ENCODE measurements around the gene DNAJC17.

The DNAJC17 gene

GRCh38 chr15:40845511-40846284, 38.4 kb upstream of the DNAJC17 start:
- H3K36me3 ChIP-seq (ENCODE audit: control insufficient read depth in 5 of 5, insufficient read depth in 5 of 5, low read length in 5 of 5) = no peaks in the 10 kb centered on the region
- H3K27me3 ChIP-seq (ENCODE audit: control insufficient read depth in 5 of 5, insufficient read depth in 4 of 5, low read length in 5 of 5) = peaks cover 0 to 20% (median 15%) of the 10 kb centered on the region in 5 donors
- no peaks in the 10 kb centered on the region for H3K9me3 ChIP-seq (ENCODE audit: control insufficient read depth in 5 of 5, low read length in 5 of 5)
- peaks cover 1 to 35% (median 20%) of the 10 kb centered on the region in 5 donors for H3K4me1 ChIP-seq (ENCODE audit: control insufficient read depth in 5 of 5, insufficient read depth in 5 of 5, low read length in 5 of 5)
- H3K4me3 ChIP-seq (ENCODE audit: low read depth in 1 of 5, low read length in 5 of 5) = no peak overlapping the region
- H3K27ac ChIP-seq (ENCODE audit: low read depth, low read length) = no peak overlapping the region
- H3K9ac ChIP-seq (ENCODE audit: low read length in 5 of 5) = no peak overlapping the region

- Histone ChIP-seq H3K9me3 (ENCODE audit: control insufficient read depth in 5 of 5, low read length in 5 of 5) (no peaks in the 10 kb centered on the region), H3K36me3 (ENCODE audit: control insufficient read depth in 5 of 5, insufficient read depth in 5 of 5, low read length in 5 of 5) (no peaks in the 10 kb centered on the region), H3K4me1 (ENCODE audit: control insufficient read depth in 5 of 5, insufficient read depth in 5 of 5, low read length in 5 of 5) (peaks cover 1 to 35% (median 20%) of the 10 kb centered on the region in 5 donors), H3K27me3 (ENCODE audit: control insufficient read depth in 5 of 5, insufficient read depth in 4 of 5, low read length in 5 of 5) (peaks cover 0 to 20% (median 15%) of the 10 kb centered on the region in 5 donors), H3K9ac (ENCODE audit: low read length in 5 of 5) (no peak overlapping the region), H3K27ac (ENCODE audit: low read depth, low read length) (no peak overlapping the region), H3K4me3 (ENCODE audit: low read depth in 1 of 5, low read length in 5 of 5) (peak overlapping the region; percentile 49 to 71 (median 60))
Measured at GRCh38 chr15:40845036-40845435, 37.8 kb upstream of the DNAJC17 start.

DNA sequence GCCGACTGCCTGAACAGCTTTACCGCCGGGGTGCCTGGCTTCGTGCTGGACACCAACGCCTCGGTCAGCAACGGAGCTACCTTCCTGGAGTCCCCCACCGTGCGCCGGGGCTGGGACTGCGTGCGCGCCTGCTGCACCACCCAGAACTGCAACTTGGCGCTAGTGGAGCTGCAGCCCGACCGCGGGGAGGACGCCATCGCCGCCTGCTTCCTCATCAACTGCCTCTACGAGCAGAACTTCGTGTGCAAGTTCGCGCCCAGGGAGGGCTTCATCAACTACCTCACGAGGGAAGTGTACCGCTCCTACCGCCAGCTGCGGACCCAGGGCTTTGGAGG, 37.4 kb upstream of the DNAJC17 start:
- Histone ChIP-seq H3K27ac (ENCODE audit: low read depth, low read length) (no peak overlapping the region), H3K36me3 (ENCODE audit: control insufficient read depth in 5 of 5, insufficient read depth in 5 of 5, low read length in 5 of 5) (no peaks in the 10 kb centered on the region), H3K4me1 (ENCODE audit: control insufficient read depth in 5 of 5, insufficient read depth in 5 of 5, low read length in 5 of 5) (peaks cover 1 to 35% (median 20%) of the 10 kb centered on the region in 5 donors), H3K27me3 (ENCODE audit: control insufficient read depth in 5 of 5, insufficient read depth in 4 of 5, low read length in 5 of 5) (peaks cover 0 to 20% (median 15%) of the 10 kb centered on the region in 5 donors), H3K4me3 (ENCODE audit: low read depth in 1 of 5, low read length in 5 of 5) (peak overlapping the region; percentile 49 to 71 (median 60)), H3K9ac (ENCODE audit: low read length in 5 of 5) (no peak overlapping the region), H3K9me3 (ENCODE audit: control insufficient read depth in 5 of 5, low read length in 5 of 5) (no peaks in the 10 kb centered on the region)

GRCh38 chr15:40843885-40844695, 36.8 kb upstream of the DNAJC17 start, which contains the start of gene SPINT1:
Gene SPINT1 (plus strand): TSS chr15:40844048. CDS start chr15:40844555, 507 bp downstream.
- Histone ChIP-seq H3K9me3 (ENCODE audit: control insufficient read depth in 5 of 5, low read length in 5 of 5) (no peaks in the 10 kb centered on the region), H3K9ac (ENCODE audit: low read length in 5 of 5) (peak within 1 kb of the TSS in 2 of 5 donors; percentile 28 to 32), H3K27ac (ENCODE audit: low read depth, low read length) (no peak within 1 kb of the TSS), H3K4me3 (ENCODE audit: low read depth in 1 of 5, low read length in 5 of 5) (peak within 1 kb of the TSS; percentile 49 to 71 (median 60)), H3K36me3 (ENCODE audit: control insufficient read depth in 5 of 5, insufficient read depth in 5 of 5, low read length in 5 of 5) (no peaks in the 10 kb centered on the region), H3K27me3 (ENCODE audit: control insufficient read depth in 5 of 5, insufficient read depth in 4 of 5, low read length in 5 of 5) (peaks cover 0 to 20% (median 15%) of the 10 kb centered on the region in 5 donors), H3K4me1 (ENCODE audit: control insufficient read depth in 5 of 5, insufficient read depth in 5 of 5, low read length in 5 of 5) (peaks cover 1 to 35% (median 20%) of the 10 kb centered on the region in 5 donors)

DNA sequence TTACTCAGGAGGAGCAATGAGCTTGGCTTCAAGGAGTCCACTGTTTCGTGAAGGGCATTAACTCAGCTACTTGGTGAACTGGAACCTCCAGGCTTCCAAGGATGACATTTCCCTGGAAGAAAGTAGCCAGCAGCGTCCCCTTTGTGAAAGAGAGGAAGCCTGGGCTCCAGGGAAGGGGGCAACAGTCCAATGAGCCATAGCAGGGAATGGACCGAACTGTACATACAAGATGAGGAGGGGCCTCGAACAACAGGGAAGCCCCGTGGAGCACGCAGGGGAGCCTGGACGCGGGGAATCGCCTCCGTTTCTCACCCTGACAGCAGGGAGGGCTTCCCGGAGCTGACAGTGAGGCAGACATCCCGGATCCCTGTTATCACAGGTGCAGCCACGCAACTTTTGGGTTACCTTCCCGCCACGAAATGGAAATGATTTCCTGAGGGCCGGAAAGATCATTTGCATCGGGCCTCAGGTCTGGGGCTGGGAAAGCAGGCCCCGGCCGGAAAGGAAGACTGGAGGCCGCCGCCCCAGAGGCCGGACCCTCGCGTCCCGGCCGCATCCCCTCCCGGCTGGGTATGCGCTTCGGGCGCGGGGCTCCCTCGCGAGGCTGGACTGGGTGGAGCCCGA, 36.1 kb upstream of the DNAJC17 start:
- Histone ChIP-seq H3K27ac (ENCODE audit: low read depth, low read length) (no peak overlapping the region), H3K36me3 (ENCODE audit: control insufficient read depth in 5 of 5, insufficient read depth in 5 of 5, low read length in 5 of 5) (no peaks in the 10 kb centered on the region), H3K4me1 (ENCODE audit: control insufficient read depth in 5 of 5, insufficient read depth in 5 of 5, low read length in 5 of 5) (peaks cover 1 to 35% (median 20%) of the 10 kb centered on the region in 5 donors), H3K9me3 (ENCODE audit: control insufficient read depth in 5 of 5, low read length in 5 of 5) (no peaks in the 10 kb centered on the region), H3K4me3 (ENCODE audit: low read depth in 1 of 5, low read length in 5 of 5) (peak overlapping the region in 4 of 5 donors; percentile 8 to 67 (median 34)), H3K27me3 (ENCODE audit: control insufficient read depth in 5 of 5, insufficient read depth in 4 of 5, low read length in 5 of 5) (peaks cover 0 to 20% (median 15%) of the 10 kb centered on the region in 5 donors), H3K9ac (ENCODE audit: low read length in 5 of 5) (peak overlapping the region in 1 of 5 donors; percentile 32)

DNA sequence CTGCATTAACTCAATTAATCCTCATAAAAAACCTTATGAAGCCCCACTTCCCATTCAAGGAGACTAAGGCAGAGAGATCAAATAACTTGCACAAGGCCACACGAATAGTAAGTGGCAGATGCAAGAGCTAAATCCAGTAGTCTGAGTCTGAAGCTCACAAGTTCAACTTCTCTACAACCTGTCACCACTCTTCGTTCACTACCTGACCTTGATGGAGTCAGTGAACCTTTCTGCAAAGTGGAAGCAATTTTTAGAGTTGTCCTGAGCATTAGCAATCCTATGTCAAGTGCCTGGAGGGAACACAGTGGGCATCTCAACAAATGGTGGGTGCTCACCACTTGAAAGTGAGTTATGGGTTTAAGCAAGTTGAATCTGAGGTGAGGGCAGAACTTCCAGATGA, 34.5 kb upstream of the DNAJC17 start:
- Histone ChIP-seq H3K36me3 (ENCODE audit: control insufficient read depth in 5 of 5, insufficient read depth in 5 of 5, low read length in 5 of 5) (no peaks in the 10 kb centered on the region), H3K4me3 (ENCODE audit: low read depth in 1 of 5, low read length in 5 of 5) (no peak overlapping the region), H3K27ac (ENCODE audit: low read depth, low read length) (no peak overlapping the region), H3K27me3 (ENCODE audit: control insufficient read depth in 5 of 5, insufficient read depth in 4 of 5, low read length in 5 of 5) (peaks cover 0 to 20% (median 15%) of the 10 kb centered on the region in 5 donors), H3K9me3 (ENCODE audit: control insufficient read depth in 5 of 5, low read length in 5 of 5) (no peaks in the 10 kb centered on the region), H3K4me1 (ENCODE audit: control insufficient read depth in 5 of 5, insufficient read depth in 5 of 5, low read length in 5 of 5) (peaks cover 1 to 22% (median 17%) of the 10 kb centered on the region in 5 donors), H3K9ac (ENCODE audit: low read length in 5 of 5) (no peak overlapping the region)

- H3K27ac ChIP-seq (ENCODE audit: low read depth, low read length) = no peak overlapping the region
- H3K9me3 ChIP-seq (ENCODE audit: control insufficient read depth in 5 of 5, low read length in 5 of 5) = no peaks in the 10 kb centered on the region
Measured at GRCh38 chr15:40838756-40839155, 31.5 kb upstream of the DNAJC17 start.

GRCh38 chr15:40836020-40836419, 28.7 kb upstream of the DNAJC17 start:
- no peaks in the 10 kb centered on the region for H3K4me1 ChIP-seq (ENCODE audit: control insufficient read depth in 5 of 5, insufficient read depth in 5 of 5, low read length in 5 of 5)
- H3K9me3 ChIP-seq (ENCODE audit: control insufficient read depth in 5 of 5, low read length in 5 of 5) = no peaks in the 10 kb centered on the region
- no peak overlapping the region for H3K4me3 ChIP-seq (ENCODE audit: low read depth in 1 of 5, low read length in 5 of 5)

More at GRCh38 chr15:40838756-40839155, 31.5 kb upstream of the DNAJC17 start:
- Histone ChIP-seq H3K4me3 (ENCODE audit: low read depth in 1 of 5, low read length in 5 of 5) (no peak overlapping the region), H3K4me1 (ENCODE audit: control insufficient read depth in 5 of 5, insufficient read depth in 5 of 5, low read length in 5 of 5) (peaks cover 0 to 5% (median 3%) of the 10 kb centered on the region in 5 donors), H3K27me3 (ENCODE audit: control insufficient read depth in 5 of 5, insufficient read depth in 4 of 5, low read length in 5 of 5) (peaks cover 0 to 8% (median 3%) of the 10 kb centered on the region in 5 donors), H3K36me3 (ENCODE audit: control insufficient read depth in 5 of 5, insufficient read depth in 5 of 5, low read length in 5 of 5) (no peaks in the 10 kb centered on the region), H3K9ac (ENCODE audit: low read length in 5 of 5) (no peak overlapping the region)

DNA sequence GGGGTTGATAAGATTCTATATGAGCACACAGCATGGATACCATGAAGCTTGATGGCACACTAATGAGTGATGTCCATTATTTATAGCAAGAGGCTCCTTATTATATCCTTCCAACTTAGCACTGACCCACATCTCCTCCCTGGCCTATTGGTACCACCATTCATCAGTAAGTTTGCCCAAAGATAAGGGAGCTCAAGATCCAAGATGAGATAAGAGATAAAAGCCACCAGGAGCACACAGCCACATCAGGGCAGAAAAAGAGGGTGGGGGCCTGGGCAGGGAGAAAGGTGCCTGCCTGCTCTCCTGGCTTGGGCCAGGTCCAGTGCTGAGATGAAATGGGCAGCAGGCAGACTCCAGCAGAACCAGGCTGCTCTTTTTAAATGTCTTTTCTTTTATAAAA, 25.6 kb upstream of the DNAJC17 start:
- Histone ChIP-seq H3K9ac (ENCODE audit: low read length in 5 of 5) (no peak overlapping the region), H3K27me3 (ENCODE audit: control insufficient read depth in 5 of 5, insufficient read depth in 4 of 5, low read length in 5 of 5) (peaks cover 0 to 6% (median 0%) of the 10 kb centered on the region in 5 donors), H3K9me3 (ENCODE audit: control insufficient read depth in 5 of 5, low read length in 5 of 5) (no peaks in the 10 kb centered on the region), H3K36me3 (ENCODE audit: control insufficient read depth in 5 of 5, insufficient read depth in 5 of 5, low read length in 5 of 5) (no peaks in the 10 kb centered on the region), H3K4me3 (ENCODE audit: low read depth in 1 of 5, low read length in 5 of 5) (no peak overlapping the region), H3K27ac (ENCODE audit: low read depth, low read length) (no peak overlapping the region), H3K4me1 (ENCODE audit: control insufficient read depth in 5 of 5, insufficient read depth in 5 of 5, low read length in 5 of 5) (no peaks in the 10 kb centered on the region)

More at GRCh38 chr15:40836020-40836419, 28.7 kb upstream of the DNAJC17 start:
- H3K9ac ChIP-seq (ENCODE audit: low read length in 5 of 5) = no peak overlapping the region
- H3K36me3 ChIP-seq (ENCODE audit: control insufficient read depth in 5 of 5, insufficient read depth in 5 of 5, low read length in 5 of 5) = no peaks in the 10 kb centered on the region
- H3K27me3 ChIP-seq (ENCODE audit: control insufficient read depth in 5 of 5, insufficient read depth in 4 of 5, low read length in 5 of 5) = no peaks in the 10 kb centered on the region
- no peak overlapping the region for H3K27ac ChIP-seq (ENCODE audit: low read depth, low read length)
